ENCODE data around the gene PROX1. TPM values are rescaled to one million over a fixed set of nuclear protein-coding genes. Genes with fewer than 3 reads are reported as not detected.

PROX1 gene
- total RNA-seq, 1 donor from 2014 or later = 5.0 TPM

DNA sequence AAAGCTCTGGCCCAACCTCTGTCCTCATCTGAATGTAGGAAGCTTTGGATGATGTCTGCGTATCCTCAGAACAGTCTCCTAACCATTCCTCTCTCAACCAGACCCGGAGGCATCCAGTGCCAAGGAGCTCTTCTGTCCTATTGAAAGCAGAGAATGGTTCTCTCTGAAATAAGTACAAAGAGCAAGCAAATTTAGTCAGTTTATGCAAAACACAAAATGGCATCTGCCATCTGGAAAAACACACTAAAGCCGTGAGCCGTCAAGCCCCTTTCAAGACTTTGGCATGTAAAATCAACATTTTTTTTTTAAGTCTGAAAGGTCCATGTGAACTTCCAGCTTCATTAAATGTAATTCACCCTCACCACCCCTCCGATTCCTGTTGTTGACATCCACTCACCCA, 21.7 kb upstream of the PROX1 start:
- H3K27me3 Mint-ChIP-seq (ENCODE audit: insufficient read depth, low read depth) = peaks cover 5% of the 10 kb centered on the region
- Histone ChIP-seq H3K27me3 (no peaks in the 10 kb centered on the region), H2AFZ (replicated peaks) (no peak overlapping the region), H3F3A (ENCODE audit: low read depth) (peaks cover 3% of the 10 kb centered on the region), H3K9me3 (ENCODE audit: low read depth) (no peaks in the 10 kb centered on the region), H3K9ac (no peak overlapping the region), H4K20me1 (ENCODE audit: low read depth) (no peaks in the 10 kb centered on the region), H3K4me3 (no peak overlapping the region), H3K4me2 (no peak overlapping the region), H3K36me3 (no peaks in the 10 kb centered on the region), H3K4me1 (peaks cover 22% of the 10 kb centered on the region), H3K27ac (no peak overlapping the region), H3K79me2 (ENCODE audit: low read depth) (no peaks in the 10 kb centered on the region)
- DNase-seq (ENCODE audit: low spot score) = no peak
- TF ChIP-seq EZH2 (IDR thresholded peaks at IDR 0.05) = no peak
- no peak for TF ChIP-seq EZH2phosphoT487 (IDR thresholded peaks at IDR 0.05)
- no peak for TF ChIP-seq CTCF (IDR thresholded peaks at IDR 0.05)
- H3K27ac Mint-ChIP-seq = no peak overlapping the region
- H3K4me1 Mint-ChIP-seq = peaks cover 17% of the 10 kb centered on the region
- no peaks in the 10 kb centered on the region for H3K36me3 Mint-ChIP-seq
- no peaks in the 10 kb centered on the region for H3K9me3 Mint-ChIP-seq
- H3K4me3 Mint-ChIP-seq = no peak overlapping the region

GRCh38 chr1:213968146-213968825, 19.5 kb upstream of the PROX1 start:
- Histone ChIP-seq H3K27me3 (no peaks in the 10 kb centered on the region), H3K36me3 (no peaks in the 10 kb centered on the region), H3F3A (ENCODE audit: low read depth) (peaks cover 3% of the 10 kb centered on the region), H3K4me3 (no peak overlapping the region), H3K79me2 (ENCODE audit: low read depth) (no peaks in the 10 kb centered on the region), H3K4me2 (peak overlapping the region; percentile 46), H2AFZ (replicated peaks) (no peak overlapping the region), H3K9ac (no peak overlapping the region), H3K27ac (no peak overlapping the region), H3K9me3 (ENCODE audit: low read depth) (no peaks in the 10 kb centered on the region), H4K20me1 (ENCODE audit: low read depth) (no peaks in the 10 kb centered on the region), H3K4me1 (peaks cover 22% of the 10 kb centered on the region)
- Mint-ChIP-seq H3K9me3 (no peaks in the 10 kb centered on the region), H3K27me3 (ENCODE audit: insufficient read depth, low read depth) (peaks cover 7% of the 10 kb centered on the region), H3K4me1 (peaks cover 17% of the 10 kb centered on the region), H3K36me3 (no peaks in the 10 kb centered on the region), H3K27ac (no peak overlapping the region), H3K4me3 (no peak overlapping the region)
- peak; percentile 58 for DNase-seq (ENCODE audit: low spot score)
- TF ChIP-seq EZH2phosphoT487 (IDR thresholded peaks at IDR 0.05) (no peak), EZH2 (IDR thresholded peaks at IDR 0.05) (no peak), CTCF (IDR thresholded peaks at IDR 0.05) (no peak)

DNA sequence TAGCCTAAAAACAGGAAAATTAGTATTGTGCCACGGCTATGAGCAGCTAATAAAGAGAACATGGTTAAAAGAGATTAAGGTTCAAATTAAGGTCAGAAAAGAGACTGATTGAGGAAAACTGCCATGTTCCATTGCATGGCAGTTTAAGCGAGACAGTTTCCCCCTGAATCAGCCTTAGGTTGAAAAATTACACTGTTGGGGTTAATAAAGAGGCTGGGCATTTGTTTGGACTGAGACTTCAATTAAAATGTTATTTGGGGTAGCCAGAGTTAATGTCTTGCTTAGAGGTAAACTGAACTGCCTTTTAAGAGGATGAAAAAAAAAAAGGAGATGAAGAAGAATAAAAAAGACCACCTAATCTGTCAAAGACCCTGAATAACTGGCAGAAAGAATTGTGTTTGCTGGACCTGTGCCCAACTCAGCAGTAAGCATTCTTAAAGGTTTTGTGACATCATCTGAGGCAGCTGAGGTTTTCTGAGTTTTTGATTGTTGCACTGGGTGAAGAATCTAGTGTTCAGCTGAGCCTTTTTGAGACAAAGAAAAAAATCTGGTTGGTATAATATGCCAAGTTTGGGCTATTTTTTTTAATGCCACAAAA, 17.7 kb upstream of the PROX1 start:
- H3K27me3 Mint-ChIP-seq (ENCODE audit: insufficient read depth, low read depth) = peaks cover 10% of the 10 kb centered on the region
- Histone ChIP-seq H3K36me3 (no peaks in the 10 kb centered on the region), H3F3A (ENCODE audit: low read depth) (peaks cover 3% of the 10 kb centered on the region), H3K27ac (no peak overlapping the region), H3K27me3 (no peaks in the 10 kb centered on the region), H3K79me2 (ENCODE audit: low read depth) (no peaks in the 10 kb centered on the region), H3K9me3 (ENCODE audit: low read depth) (no peaks in the 10 kb centered on the region), H2AFZ (replicated peaks) (no peak overlapping the region), H3K9ac (no peak overlapping the region), H3K4me1 (peaks cover 22% of the 10 kb centered on the region), H3K4me3 (no peak overlapping the region), H3K4me2 (no peak overlapping the region), H4K20me1 (ENCODE audit: low read depth) (no peaks in the 10 kb centered on the region)
- TF ChIP-seq EZH2 (IDR thresholded peaks at IDR 0.05) (no peak), EZH2phosphoT487 (IDR thresholded peaks at IDR 0.05) (no peak), CTCF (IDR thresholded peaks at IDR 0.05) (no peak)
- H3K36me3 Mint-ChIP-seq = no peaks in the 10 kb centered on the region
- no peak overlapping the region for H3K4me3 Mint-ChIP-seq
- DNase-seq (ENCODE audit: low spot score) = no peak
- peaks cover 17% of the 10 kb centered on the region for H3K4me1 Mint-ChIP-seq
- no peaks in the 10 kb centered on the region for H3K9me3 Mint-ChIP-seq
- no peak overlapping the region for H3K27ac Mint-ChIP-seq

Data from neural progenitor cell (in vitro differentiated cells).